ENCODE measurements around the gene HLTF.
"Not testable (repeated sequence)": the region's sequence is repeated elsewhere in the genome, so short reads cannot be mapped to it uniquely, and the experiment has no call there.

The HLTF gene

GRCh38 chr3:148991219-148992026, 94.9 kb downstream of the HLTF start, which contains the start of gene GYG1:
Gene GYG1 (plus strand): TSS chr3:148991540. CDS start chr3:148991641, 101 bp downstream.
- no peak for DNase-seq (ENCODE audit: low read depth)

GRCh38 chr3:148990236-148990635, 96.1 kb downstream of the HLTF start:
- no peak for DNase-seq (ENCODE audit: low read depth)

GRCh38 chr3:148987551-148987950, 98.8 kb downstream of the HLTF start:
- DNase-seq (ENCODE audit: low read depth) = not testable (repeated sequence)

GRCh38 chr3:148981273-148981672, 105.1 kb downstream of the HLTF start:
- no peak for DNase-seq (ENCODE audit: low read depth)

All from HS-5 (cell line).